NCI-H345 (cell line): ENCODE measurements around the gene TSHZ3.

ENCODE experiments used
- DNase-seq: peaks from one replicate; lab custom pipeline; 2025; lab: John Stamatoyannopoulos, UW

The TSHZ3 gene, protein sequence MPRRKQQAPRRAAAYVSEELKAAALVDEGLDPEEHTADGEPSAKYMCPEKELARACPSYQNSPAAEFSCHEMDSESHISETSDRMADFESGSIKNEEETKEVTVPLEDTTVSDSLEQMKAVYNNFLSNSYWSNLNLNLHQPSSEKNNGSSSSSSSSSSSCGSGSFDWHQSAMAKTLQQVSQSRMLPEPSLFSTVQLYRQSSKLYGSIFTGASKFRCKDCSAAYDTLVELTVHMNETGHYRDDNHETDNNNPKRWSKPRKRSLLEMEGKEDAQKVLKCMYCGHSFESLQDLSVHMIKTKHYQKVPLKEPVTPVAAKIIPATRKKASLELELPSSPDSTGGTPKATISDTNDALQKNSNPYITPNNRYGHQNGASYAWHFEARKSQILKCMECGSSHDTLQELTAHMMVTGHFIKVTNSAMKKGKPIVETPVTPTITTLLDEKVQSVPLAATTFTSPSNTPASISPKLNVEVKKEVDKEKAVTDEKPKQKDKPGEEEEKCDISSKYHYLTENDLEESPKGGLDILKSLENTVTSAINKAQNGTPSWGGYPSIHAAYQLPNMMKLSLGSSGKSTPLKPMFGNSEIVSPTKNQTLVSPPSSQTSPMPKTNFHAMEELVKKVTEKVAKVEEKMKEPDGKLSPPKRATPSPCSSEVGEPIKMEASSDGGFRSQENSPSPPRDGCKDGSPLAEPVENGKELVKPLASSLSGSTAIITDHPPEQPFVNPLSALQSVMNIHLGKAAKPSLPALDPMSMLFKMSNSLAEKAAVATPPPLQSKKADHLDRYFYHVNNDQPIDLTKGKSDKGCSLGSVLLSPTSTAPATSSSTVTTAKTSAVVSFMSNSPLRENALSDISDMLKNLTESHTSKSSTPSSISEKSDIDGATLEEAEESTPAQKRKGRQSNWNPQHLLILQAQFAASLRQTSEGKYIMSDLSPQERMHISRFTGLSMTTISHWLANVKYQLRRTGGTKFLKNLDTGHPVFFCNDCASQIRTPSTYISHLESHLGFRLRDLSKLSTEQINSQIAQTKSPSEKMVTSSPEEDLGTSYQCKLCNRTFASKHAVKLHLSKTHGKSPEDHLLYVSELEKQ

DNA sequence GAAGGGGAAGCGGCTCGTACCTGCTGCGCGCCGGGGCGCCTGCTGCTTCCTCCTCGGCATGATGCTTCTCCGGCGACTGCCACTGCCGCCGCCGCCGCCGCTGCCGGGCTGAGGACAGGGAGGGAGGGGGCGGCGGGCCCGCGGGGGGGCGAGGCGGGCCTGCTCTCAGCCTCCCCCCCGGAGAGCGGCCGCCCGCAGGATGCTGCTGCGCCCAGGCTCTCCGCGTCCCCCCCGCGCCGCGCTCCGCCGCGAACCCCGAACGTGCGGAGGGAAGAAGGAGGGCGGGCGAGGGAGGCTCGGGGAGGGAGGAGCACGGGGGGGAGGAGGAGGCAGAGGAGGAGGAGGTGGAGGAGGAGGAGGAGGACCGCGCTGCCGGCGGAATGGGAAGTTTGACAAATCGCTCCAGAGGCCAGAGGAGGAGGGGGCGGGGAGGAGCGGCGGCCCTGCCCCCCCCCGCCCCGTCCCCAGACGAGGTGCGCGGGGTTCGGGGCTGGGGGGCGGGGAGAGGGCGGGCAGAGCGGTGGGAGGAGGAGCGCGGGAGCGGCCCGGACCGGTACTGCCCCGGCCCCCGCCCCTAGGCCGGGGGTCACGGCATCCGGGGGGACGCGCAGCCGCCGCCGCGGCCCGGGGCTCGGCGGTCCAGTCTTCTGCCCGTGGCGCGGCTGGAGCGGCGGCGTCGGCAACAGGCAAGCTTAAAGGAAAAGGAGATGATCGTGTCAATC, at the start of gene TSHZ3:
Gene TSHZ3, minus strand, starts transcription at position 277 of the 722 bp plus-strand sequence. Its CDS starts 217 bp downstream, at position 60.
- DNase-seq = no peak

DNA sequence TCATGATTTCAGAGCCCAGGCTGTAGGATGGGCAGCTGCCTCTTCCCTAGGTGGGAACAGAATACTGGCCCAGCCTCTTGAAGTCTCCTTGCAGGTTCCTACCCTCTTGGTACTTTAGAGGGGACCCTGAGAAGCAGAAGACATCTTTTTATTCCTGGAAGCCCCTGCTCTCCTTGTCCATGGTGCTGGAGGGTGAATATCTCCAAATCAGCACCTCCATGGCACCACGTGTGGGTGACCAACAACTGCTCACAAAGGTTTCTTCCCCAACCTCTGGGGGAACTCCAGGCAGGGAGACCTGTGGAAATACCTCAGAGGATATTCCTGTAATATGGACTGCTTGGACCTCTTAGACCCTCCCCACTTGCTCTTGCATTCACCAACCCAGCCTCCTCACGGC, 48.1 kb upstream of the TSHZ3 start:
- DNase-seq = no peak

DNA sequence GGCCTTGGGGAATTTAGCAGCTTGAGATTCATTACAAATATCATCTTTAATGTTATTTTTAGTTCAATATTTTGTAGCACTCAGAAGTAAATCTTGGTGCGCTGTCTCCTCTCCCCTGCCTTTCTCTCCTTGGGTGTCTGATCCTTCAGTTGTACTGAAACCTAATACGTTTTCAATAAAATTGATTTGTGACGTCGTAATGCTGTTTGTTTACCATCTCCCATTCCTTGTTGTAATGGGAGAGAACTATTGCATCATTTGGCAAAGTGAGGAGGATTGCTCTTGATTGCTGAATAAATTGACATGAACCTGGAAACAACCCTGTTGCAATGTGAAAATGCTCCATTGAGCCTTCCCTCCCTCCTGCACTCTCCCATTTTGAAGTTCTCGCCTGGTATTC, 43.2 kb upstream of the TSHZ3 start:
- DNase-seq = no peak

DNA sequence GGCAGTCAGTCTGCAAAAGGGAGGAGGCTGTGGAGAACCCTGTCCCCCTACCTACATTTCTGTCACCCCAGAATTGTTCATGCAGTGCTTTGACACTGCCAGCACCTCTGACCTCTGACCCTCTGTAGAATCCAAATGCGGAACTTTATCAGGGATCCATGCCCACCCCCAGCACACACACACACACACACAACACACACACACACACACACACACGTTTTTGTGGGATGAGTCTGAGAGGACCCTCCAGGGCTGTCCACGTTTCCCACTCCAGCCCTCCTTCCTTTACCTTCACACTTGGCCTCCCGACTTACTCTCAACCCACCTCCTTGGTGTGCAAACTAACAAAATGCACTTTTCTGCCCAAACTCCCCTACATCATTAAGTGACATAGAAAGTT, 42.3 kb upstream of the TSHZ3 start:
- DNase-seq = no peak

DNA sequence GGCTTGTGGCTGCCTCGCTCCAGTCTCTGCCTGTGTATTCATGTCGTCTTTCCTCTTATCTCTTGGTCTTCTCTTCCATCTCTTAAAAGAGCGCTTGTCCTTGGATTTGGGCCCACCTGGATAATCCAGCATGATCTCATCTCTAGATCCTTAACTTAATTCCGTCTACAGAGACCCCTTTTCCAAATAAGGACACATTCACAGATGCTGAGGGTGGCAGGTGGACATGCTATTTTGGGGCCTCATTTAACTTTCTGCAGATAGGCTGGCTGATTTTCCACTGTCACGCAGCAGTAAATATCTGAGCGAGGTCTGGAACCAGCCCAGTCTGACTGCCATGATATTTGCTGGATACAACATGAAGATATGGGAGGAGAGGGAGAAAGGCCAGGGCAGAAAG, 41.5 kb upstream of the TSHZ3 start:
- DNase-seq = no peak

DNA sequence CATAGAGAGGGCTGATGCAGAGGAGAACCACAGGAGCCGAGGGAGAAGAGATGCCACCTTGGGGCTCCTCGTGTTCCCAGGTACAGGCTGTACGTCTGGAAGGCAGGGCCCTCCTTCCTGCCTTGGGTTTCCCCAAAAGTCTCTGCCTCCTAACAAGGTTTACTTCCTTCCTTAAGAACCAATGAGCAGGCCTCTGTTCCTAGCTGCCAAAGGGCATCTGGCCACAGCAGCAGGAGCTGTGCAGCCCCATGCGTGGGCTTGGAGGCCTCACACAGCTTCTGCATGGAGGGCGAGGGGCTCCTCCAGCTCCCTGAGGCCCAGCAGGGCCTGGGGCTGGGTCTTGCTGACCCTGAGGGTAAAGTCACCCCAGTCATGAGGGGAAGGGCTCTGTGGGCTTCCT, 40.6 kb upstream of the TSHZ3 start:
- DNase-seq = no peak

DNA sequence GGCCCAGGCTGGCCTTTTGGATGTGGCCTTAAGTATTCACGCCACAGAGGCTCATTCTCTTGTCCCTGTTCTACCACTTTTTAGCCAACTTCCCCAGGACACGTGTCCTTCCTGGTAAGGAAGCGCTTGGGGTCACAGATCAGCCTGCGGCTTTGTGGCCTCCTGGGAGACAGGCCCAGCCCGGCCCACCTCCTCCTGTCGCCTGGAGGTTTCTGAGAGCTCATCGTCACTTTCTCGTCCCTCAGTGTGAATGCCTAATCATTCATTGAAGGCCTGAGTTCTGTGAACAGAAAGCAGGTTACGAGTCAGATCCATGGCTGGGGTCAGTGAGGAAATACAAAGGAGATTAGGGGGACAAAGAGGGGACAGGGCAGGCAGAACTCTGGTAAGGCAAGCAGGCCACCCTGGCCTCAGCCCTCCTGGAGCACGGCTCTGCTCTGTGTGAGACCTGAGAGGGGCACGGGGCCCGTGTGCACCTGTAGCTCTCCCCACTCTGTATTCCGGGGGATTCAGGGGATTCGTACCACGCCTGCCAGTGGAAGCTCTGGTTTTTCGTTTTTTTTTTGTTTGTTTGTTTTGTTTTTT, 38.6 kb upstream of the TSHZ3 start:
- DNase-seq = no peak

DNA sequence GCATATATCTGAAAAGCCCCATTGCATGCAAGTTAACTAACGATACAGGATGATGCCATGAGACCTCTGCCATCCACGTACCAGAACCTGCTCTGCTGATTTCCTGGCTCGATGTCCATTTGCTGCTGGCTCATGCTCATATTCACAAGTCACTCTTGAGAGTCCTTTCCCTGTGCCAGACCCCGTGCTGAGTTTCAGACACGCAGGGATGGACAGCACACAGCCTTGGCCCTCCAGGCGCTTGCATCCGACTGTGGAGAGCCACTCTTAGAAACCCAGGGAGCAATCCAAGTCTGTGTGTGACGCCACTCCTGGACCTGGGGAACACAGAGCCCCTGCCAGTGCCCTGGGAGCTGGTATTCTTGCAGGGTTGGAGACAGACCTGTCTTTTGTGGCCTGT, 37.6 kb upstream of the TSHZ3 start:
- DNase-seq = no peak

DNA sequence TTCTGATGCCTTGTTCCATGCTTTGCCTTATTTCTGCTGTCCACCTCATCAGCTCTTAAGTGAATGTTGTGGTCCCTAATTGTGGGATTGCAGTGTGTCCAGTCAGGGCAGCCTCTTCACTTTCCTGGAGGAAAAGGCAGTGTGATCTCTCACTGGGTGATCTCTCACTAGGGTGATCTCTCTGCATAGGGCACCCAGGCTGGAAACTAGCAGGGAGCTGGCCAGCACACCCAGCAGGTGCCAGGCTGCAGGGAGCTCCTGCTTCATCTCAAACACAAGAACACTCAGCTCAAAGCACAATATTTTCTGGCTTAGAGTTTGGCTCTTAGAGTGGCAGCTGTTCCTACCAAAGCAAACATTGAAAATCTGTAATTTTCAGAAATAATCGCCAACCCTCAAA, 36.5 kb upstream of the TSHZ3 start:
- DNase-seq = no peak

DNA sequence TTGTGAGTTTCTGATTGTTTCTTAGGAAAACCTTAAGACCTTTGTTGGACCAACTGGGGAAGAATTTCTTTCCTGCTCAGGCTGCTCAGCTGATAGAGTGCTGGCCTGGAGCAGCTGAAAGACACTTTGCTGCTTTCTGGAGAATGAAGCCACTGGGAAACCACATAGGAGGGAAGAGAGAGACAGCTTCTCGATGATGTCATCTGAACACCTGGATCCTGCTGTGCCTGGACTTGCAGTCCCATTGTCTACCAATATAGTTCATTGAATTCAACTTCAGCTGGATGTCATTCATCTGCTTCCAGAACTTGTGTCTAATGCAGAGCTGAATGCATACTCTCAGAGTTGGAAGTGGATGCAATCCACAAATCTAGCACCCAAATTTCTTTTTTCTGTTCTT, 34.3 kb upstream of the TSHZ3 start:
- DNase-seq = no peak

DNA sequence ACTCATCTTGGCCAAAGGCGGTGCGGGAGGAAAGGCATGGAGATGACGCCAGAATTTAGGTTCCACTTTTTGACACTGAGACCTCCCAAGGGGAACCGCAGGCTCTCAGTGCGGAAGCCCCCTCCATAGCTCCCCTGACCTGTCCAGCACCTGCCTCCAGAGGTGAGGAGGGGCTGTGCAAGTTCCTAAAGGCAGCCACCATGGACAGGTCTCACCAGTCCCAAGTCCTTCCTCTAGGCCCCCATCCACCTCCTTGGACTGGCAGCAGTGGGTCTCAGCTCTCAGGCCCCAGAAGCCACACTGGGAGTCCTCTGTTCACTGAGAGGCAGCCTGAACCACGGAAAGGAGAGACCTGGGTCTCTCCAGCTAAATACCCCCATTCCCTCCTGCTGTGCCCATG, 31.6 kb upstream of the TSHZ3 start:
- no peak for DNase-seq

DNA sequence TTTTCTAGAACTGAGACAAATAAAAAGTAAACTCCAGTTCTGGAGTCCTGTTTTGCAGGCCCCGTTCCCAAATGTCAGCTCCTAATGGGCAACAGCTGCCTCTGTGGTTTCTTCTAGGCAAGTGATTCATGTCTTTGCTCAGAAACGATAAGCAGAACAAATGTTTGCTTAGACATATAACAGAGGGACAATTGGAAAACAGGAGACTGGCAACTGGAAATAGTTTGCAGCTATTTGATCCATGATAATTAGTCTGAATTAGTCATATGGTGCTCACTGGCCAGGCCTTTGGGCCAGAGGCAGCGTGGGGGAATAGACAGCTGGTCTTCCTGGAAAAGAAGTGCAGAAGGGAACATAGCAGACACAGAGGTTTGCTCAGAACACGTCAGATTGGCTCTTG, 29.2 kb upstream of the TSHZ3 start:
- DNase-seq = no peak

DNA sequence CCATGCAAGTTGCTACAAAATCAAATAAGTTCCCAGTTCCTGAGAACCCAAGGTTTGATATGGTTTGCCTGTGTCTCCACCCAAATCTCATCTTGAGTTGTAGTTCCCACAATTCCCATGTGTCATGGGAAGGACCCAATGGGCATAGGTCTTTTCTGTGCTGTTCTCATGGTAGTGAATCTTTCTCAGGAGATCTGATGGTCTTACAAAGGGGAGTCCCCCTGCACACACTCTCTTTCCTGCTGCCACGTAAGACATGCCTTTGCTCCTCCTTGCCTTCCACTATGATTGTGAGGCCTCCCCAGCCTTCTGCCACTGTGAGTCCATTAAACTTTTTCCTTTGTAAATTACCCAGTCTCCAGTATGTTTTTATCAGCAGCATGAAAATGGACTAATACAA, 28.5 kb upstream of the TSHZ3 start:
- no peak for DNase-seq

DNA sequence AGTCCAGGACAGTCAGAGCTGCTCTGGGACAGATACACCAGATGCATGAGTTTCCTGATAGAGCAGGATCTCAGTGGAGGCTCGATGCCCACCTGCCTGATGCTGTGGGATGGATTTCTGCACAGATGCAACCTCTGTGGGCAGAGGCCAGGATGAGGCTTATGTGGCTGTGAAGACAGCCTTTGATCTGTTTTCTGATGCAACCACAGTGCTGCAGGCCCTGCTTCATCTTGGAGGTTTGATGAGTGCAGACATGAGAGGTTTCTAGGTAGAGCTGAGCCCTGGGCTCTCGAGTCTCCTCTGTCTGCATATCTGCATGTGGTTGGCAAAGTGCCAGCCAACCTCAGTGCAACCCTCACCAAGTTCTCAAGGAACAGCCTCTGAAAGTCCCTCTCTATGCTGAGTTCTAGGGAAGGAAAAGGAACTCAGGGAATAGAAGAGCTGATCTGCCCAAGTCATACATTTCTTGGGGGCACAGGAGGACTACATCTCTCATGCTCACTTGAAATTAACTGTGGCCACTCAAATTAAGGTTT, 23.1 kb upstream of the TSHZ3 start:
- DNase-seq = no peak

DNA sequence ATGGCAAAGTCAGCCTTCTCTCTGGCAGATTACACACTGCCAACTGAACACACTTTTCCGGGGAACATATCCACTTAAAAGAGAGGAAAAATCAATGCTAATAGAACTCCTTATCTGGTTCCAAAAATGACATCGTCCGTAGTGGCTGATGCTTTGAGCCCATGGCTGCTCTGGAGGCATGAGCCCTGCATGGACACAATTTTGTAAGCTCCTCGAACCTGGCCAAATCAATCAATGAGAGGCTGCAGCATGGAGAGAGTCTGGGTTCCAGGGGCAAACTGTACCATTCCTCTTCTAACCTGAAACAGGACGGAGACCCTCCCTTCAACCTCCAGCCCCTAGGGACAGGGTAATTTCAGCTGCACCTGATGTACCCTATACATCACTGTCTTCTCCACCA, 21.0 kb upstream of the TSHZ3 start:
- no peak for DNase-seq

DNA sequence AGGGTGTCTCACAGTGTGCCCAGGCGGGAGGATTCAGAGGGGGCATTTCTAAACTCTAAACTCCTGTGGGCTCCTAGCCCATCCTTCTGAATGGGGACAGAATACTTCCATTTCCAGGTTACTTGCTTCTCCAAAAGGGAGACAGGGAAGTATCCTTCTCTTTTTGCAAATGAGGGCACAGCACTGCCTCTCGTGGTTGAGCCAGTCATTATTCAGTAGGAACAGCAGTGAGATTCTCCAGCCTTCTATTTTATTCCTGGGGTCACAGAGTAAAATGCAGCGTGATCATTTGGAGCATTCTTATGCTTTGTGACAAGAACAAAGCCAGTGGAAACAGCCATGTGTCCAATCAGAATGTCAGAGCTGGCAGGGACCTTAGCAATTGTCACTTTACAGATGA, 15.7 kb upstream of the TSHZ3 start:
- no peak for DNase-seq

DNA sequence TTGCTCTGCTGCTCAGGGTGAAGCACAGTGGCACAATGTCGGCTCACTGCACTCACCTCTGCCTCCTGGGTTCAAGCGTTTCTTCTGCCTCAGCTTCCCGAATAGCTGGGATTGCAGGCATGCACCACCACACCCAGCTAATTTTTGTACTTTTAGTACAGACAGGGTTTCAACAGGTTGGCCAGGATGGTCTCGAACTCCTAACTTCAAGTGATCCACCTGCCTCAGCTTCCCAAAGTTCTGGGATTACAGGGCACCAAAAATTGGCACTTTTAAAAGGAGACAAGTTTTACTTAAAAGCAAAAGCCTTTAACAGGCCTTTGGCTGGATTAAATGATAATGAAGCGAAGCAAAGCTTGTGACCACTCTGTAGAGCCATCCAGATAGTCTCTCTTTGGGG, 12.5 kb upstream of the TSHZ3 start:
- no peak for DNase-seq

DNA sequence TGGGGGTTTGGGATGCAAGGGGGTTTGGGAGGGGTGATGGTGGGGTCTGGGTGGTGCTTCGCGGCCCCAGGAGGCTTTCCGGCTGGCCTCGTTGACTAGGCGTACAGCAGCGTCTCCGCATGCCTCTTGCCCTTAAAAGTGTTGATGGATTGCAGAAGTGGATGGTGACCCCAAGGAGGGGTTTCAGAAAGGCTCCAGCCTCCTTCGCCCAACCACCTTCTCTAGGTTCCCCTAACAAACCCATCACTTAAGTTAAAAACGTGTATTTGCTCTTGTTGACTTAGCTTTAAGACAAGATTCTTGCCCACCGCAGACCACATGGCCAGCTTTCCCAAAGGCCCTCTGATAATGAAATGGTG, 8.1 kb upstream of the TSHZ3 start:
- no peak for DNase-seq

DNA sequence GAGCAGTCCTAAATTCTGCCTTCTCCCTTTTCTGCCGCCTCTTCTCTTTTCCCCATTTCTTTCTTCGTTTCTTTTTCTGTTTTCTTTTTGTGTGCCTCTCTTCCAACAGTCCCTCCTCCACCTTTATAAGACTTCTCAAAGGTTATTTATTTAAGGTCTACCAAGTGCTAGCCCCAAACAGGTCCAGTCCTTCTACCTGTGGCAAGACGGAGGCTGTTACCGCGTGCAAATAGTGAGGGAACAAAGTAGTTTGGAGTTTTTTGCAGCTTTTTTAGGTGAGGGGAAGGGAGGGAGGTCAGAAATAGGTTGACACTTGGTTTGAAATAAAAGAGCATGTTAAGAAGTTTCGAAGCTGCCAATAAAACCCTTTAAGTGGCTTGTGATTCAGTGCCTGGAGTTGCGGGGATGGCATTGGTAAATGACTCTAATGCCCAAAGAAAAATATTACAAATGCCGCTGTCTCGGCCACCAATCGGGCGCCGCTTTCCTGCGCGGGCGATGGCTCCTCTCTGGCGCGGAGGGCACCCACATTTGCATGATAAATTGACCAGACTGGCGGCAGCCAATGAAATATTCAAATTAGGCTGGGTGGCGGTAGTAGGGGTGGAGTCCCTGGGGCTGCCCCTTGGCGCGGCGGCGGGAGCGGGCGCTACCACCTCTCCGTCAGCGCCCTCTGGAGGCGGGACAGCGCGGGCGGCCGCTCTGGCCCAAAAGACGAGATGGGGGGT, 7.5 kb upstream of the TSHZ3 start:
- DNase-seq = no peak

DNA sequence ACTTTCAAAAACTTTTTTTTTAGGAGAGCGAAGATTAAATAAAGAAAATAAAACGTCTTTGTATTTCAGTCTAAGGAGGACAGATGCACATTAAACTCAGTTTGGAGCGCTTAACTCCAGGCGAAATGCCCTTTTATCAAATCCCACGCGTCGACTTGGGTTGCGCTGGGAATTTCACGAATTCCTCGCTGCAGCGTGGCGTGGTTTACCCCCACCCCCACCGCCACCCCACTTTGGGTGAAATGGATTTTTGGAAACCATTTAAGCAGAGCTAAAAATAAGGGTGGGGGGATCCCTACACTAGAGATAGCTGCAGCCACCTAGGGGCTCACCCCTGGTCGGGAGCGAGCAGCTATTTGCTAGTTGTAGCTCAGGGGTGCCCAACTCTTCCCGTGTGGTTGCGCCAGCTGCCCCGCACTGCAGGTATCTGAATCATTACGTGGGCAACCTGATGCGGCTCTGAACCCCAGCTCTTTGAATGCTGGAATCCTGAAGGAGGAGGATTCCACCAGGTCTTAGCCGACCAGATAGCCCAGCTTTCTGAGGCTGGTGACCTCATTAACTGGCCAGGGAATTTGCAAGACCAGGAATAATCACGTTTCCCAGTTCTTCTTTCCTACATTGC, 6.5 kb upstream of the TSHZ3 start:
- no peak for DNase-seq
